Ishikawa (cell line): ENCODE data around the gene PIGQ.

Experiments
- CEBPB ChIP-seq: IDR thresholded peaks from 2 replicates; pipeline ENCODE4 v1.6.1; 2012
- CREB1 ChIP-seq: IDR thresholded peaks from 2 replicates; pipeline ENCODE4 v1.6.1; 2012; ENCODE audit warnings: low read depth
- EGR1 ChIP-seq: IDR thresholded peaks from 2 replicates; pipeline ENCODE4 v1.6.1; 2012
- EP300 ChIP-seq: IDR thresholded peaks from 2 replicates; pipeline ENCODE4 v1.6.1; 2012; ENCODE audit warnings: borderline replicate concordance
- FOXM1 ChIP-seq: IDR thresholded peaks from 2 replicates; pipeline ENCODE4 v1.6.1; 2012; ENCODE audit warnings: low read depth, borderline replicate concordance
- MAX ChIP-seq: IDR thresholded peaks from 2 replicates; pipeline ENCODE4 v1.6.1; 2012
- NFIC ChIP-seq: IDR thresholded peaks from 2 replicates; pipeline ENCODE4 v1.6.1; 2012
- RAD21 ChIP-seq: IDR thresholded peaks from 2 replicates; pipeline ENCODE4 v1.6.1; 2012; ENCODE audit warnings: low read depth
- TAF1 ChIP-seq: IDR thresholded peaks from 2 replicates; pipeline ENCODE4 v1.6.1; 2012; ENCODE audit warnings: low read depth, mild to moderate bottlenecking
- TCF12 ChIP-seq: IDR thresholded peaks from 2 replicates; pipeline ENCODE4 v1.6.1; 2012; ENCODE audit warnings: low read depth
- TEAD4 ChIP-seq: IDR thresholded peaks from 2 replicates; pipeline ENCODE4 v1.6.1; 2012
- YY1 ChIP-seq: IDR thresholded peaks from 2 replicates; pipeline ENCODE4 v1.6.1; 2012; ENCODE audit warnings: low read depth
- ZBTB7A ChIP-seq: IDR thresholded peaks from 2 replicates; pipeline ENCODE4 v1.6.1; 2012; ENCODE audit warnings: low read depth
- TF ChIP-seq, protein P1 (sequence below): IDR thresholded peaks from 2 replicates; pipeline ENCODE4 v1.6.1; 2012; ENCODE audit warnings: low read depth, mild to moderate bottlenecking
- TF ChIP-seq, protein P2 (sequence below): IDR thresholded peaks from 2 replicates; pipeline ENCODE4 v1.6.1; 2012

PIGQ gene

DNA sequence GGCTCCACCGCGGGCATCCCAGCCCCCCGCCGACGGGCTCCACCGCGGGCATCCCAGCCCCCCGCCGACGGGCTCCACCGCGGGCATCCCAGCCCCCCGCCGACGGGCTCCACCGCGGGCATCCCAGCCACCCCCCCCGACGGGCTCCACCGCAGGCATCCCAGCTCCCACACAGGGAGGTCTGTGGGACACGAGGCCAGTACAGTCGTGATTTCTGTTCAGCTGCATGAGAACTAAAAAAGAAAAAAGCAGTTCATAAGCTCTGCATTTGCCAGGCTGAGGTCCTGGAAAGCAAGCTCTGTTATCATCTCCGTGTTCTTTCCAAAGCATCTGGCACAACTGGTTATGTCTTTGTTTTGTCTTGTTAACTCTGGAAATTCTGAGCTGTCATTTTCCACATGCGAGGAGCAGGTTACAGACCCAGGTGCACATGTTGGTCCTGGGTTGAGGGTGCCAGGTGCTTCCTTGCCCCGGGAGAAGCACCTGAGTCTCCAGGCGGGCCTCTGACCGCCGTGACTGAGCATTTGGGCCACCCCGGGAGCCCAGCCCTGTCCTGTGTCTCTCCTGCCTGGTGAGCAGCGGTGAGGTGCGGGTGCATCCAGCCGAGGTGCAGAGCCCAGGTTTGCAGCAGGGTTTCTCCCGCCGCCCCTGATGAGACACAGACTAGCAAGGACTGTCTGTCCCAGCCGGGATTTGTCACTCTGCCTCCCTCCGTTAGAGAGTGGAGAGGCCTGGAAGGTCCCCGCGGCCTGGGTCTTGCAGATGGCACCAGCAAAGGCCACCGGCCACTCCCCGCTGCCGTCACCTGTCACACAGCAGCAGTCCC is 51.1 kb downstream of the PIGQ start:
- no peak for TF ChIP-seq NFIC
- no peak for TF ChIP-seq YY1
- TF ChIP-seq, protein P1, sequence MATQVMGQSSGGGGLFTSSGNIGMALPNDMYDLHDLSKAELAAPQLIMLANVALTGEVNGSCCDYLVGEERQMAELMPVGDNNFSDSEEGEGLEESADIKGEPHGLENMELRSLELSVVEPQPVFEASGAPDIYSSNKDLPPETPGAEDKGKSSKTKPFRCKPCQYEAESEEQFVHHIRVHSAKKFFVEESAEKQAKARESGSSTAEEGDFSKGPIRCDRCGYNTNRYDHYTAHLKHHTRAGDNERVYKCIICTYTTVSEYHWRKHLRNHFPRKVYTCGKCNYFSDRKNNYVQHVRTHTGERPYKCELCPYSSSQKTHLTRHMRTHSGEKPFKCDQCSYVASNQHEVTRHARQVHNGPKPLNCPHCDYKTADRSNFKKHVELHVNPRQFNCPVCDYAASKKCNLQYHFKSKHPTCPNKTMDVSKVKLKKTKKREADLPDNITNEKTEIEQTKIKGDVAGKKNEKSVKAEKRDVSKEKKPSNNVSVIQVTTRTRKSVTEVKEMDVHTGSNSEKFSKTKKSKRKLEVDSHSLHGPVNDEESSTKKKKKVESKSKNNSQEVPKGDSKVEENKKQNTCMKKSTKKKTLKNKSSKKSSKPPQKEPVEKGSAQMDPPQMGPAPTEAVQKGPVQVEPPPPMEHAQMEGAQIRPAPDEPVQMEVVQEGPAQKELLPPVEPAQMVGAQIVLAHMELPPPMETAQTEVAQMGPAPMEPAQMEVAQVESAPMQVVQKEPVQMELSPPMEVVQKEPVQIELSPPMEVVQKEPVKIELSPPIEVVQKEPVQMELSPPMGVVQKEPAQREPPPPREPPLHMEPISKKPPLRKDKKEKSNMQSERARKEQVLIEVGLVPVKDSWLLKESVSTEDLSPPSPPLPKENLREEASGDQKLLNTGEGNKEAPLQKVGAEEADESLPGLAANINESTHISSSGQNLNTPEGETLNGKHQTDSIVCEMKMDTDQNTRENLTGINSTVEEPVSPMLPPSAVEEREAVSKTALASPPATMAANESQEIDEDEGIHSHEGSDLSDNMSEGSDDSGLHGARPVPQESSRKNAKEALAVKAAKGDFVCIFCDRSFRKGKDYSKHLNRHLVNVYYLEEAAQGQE = no peak
- TF ChIP-seq CEBPB = no peak
- no peak for TF ChIP-seq TAF1
- TF ChIP-seq TEAD4 = no peak
- no peak for TF ChIP-seq EP300

GRCh38 chr16:621526-622105 is 51.8 kb downstream of the PIGQ start:
- TF ChIP-seq, protein P2, sequence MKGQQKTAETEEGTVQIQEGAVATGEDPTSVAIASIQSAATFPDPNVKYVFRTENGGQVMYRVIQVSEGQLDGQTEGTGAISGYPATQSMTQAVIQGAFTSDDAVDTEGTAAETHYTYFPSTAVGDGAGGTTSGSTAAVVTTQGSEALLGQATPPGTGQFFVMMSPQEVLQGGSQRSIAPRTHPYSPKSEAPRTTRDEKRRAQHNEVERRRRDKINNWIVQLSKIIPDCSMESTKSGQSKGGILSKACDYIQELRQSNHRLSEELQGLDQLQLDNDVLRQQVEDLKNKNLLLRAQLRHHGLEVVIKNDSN = peak; percentile 39; the same call in 1 of the 2 replicates
- 0 out of 2 replicates have a peak, but pooled peaks have one; percentile 13 for TF ChIP-seq MAX
- TF ChIP-seq FOXM1 = no peak

GRCh38 chr16:622920-623280 is 53.1 kb downstream of the PIGQ start:
- TF ChIP-seq TAF1 (no peak), NFIC (no peak), TCF12 (no peak)

DNA sequence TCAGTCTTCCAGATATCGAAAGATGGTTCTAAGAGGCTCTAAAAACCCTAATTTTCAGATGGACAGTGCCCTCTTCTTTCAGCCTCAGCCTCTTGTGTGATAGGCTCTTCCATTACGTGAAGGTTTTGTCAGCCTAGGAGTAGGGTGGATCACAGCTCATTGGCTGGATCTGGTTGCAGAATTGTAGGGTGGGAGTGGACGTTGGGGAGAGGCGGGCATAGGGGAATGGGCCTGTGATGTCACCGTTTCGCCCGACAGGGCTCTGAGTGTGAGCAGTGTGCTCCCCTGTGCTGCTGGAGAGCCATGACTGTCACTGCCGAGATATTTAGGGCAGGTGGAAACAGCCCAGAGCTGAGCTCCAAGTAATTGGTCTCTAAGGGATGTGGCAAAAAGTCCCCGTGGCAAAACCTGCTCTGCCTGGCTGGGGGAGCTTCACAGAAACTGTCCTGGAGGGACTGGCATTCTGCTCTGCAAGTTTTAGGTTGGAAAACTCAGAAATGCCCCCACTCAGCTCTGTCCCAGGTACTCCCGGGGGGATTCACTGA is 54.8 kb downstream of the PIGQ start:
- no peak for TF ChIP-seq YY1
- no peak for TF ChIP-seq MAX
- TF ChIP-seq RAD21 = no peak
- TF ChIP-seq ZBTB7A = no peak
- TF ChIP-seq, protein P1 = no peak
- no peak for TF ChIP-seq CREB1
- TF ChIP-seq TAF1 = no peak
- TF ChIP-seq CEBPB = no peak
- no peak for TF ChIP-seq EGR1
- TF ChIP-seq TEAD4 = no peak
- no peak for TF ChIP-seq EP300
- TF ChIP-seq TCF12 = no peak
- TF ChIP-seq FOXM1 = no peak
- no peak for TF ChIP-seq NFIC
- TF ChIP-seq, protein P2 = no peak

DNA sequence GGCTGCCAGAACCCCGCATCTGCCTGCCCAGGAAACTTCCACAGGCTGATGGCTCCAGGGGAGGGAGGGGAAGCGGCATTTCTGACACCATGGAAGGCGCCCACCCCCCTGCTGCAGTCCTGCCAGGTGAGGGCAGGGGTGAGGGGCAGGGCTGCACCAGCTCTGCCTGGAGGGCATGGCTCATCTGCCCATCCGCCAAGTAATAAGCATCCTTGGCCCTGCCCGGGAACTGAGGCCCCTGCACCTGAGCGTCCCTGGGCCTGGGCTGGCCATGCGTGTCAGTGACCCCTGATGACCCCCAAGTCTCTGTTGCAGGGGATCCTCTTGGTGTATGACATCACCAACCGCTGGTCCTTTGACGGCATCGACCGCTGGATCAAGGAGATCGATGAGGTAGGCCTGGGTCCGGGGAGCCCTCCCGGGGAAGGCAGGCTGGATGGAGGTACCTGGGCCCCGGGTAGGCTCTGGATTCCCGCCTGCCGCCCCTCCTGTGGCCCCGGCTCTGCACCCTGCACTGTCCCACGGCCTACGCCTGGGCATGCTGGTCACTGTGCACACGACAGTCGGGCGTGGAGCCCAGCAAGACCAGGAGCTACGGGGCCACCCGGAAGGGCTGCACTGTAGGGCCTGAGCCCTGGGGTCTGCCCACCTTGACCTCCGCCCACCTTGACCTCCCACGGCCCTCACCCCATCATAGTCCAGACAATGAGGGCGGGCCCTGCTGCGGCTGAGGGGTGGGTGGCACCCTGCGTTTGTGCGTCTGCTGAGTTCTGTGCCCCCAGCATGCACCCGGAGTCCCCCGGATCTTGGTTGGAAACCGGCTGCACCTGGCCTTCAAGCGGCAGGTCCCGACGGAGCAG is 55.6 kb downstream of the PIGQ start:
- TF ChIP-seq, protein P1 = no peak
- TF ChIP-seq, protein P2 = no peak
- TF ChIP-seq TEAD4 = no peak
- TF ChIP-seq ZBTB7A = no peak
- TF ChIP-seq YY1 = no peak
- TF ChIP-seq MAX = no peak
- no peak for TF ChIP-seq TCF12
- TF ChIP-seq FOXM1 = no peak
- no peak for TF ChIP-seq CEBPB
- TF ChIP-seq EP300 = no peak
- no peak for TF ChIP-seq TAF1
- TF ChIP-seq RAD21 = no peak
- no peak for TF ChIP-seq NFIC
- TF ChIP-seq EGR1 = no peak
- no peak for TF ChIP-seq CREB1
